ENCODE data around the gene TNFSF10.

Gene TNFSF10

GRCh38 chr3:172520301-172520831 lies 2.9 kb downstream of the TNFSF10 start:
- Histone ChIP-seq H3K36me3 (replicated peaks; ENCODE audit: insufficient read depth, low read length) (no peaks in the 10 kb centered on the region), H2AFZ (ENCODE audit: low read length) (no peak overlapping the region), H3K4me2 (ENCODE audit: low read depth, low read length) (no peak overlapping the region), H3K27ac (ENCODE audit: low read length) (no peak overlapping the region), H3K79me2 (ENCODE audit: low read length) (0 out of 2 replicates have a peak, but pooled peaks cover 8% of the 10 kb centered on the region), H3K9me2 (replicated peaks; ENCODE audit: insufficient read depth, low read length) (no peaks in the 10 kb centered on the region), H3F3A (ENCODE audit: insufficient read depth, low read length) (peaks cover 13% of the 10 kb centered on the region), H3K27me3 (replicated peaks; ENCODE audit: insufficient read depth, low read length) (no peaks in the 10 kb centered on the region), H3K4me3 (ENCODE audit: low read length) (no peak overlapping the region), H3K4me1 (ENCODE audit: low read length) (peaks cover 8% of the 10 kb centered on the region), H3K9ac (ENCODE audit: low read length) (no peak overlapping the region), H4K20me1 (ENCODE audit: insufficient read depth, low read length) (no peaks in the 10 kb centered on the region), H3K9me3 (replicated peaks; ENCODE audit: insufficient read depth, low read length) (no peaks in the 10 kb centered on the region)
- no peak for DNase-seq
- TF ChIP-seq EZH2 (optimal IDR thresholded peaks at IDR 0.05; ENCODE audit: low read depth, low read length): no peak
- TF ChIP-seq CTCF (IDR thresholded peaks at IDR 0.05; ENCODE audit: low read length): no peak
- TF ChIP-seq EZH2phosphoT487 (IDR thresholded peaks at IDR 0.05; ENCODE audit: low read length): no peak

- no peak overlapping the region for H3K4me3 ChIP-seq (ENCODE audit: low read length)
- no peaks in the 10 kb centered on the region for H3K36me3 ChIP-seq (replicated peaks; ENCODE audit: insufficient read depth, low read length)
- H3K9me2 ChIP-seq (replicated peaks; ENCODE audit: insufficient read depth, low read length): no peaks in the 10 kb centered on the region
- H3F3A ChIP-seq (ENCODE audit: insufficient read depth, low read length): peaks cover 13% of the 10 kb centered on the region
- H3K9ac ChIP-seq (ENCODE audit: low read length): no peak overlapping the region
- no peak overlapping the region for H3K27ac ChIP-seq (ENCODE audit: low read length)
- 0 out of 2 replicates have a peak, but pooled peaks cover 8% of the 10 kb centered on the region for H3K79me2 ChIP-seq (ENCODE audit: low read length)
- H4K20me1 ChIP-seq (ENCODE audit: insufficient read depth, low read length): no peaks in the 10 kb centered on the region
- no peak overlapping the region for H3K4me2 ChIP-seq (ENCODE audit: low read depth, low read length)
- peaks cover 11% of the 10 kb centered on the region for H3K4me1 ChIP-seq (ENCODE audit: low read length)
- H3K9me3 ChIP-seq (replicated peaks; ENCODE audit: insufficient read depth, low read length): no peaks in the 10 kb centered on the region
- DNase-seq: no peak
- H3K27me3 ChIP-seq (replicated peaks; ENCODE audit: insufficient read depth, low read length): no peaks in the 10 kb centered on the region
- no peak for TF ChIP-seq EZH2 (optimal IDR thresholded peaks at IDR 0.05; ENCODE audit: low read depth, low read length)
- no peak for TF ChIP-seq CTCF (IDR thresholded peaks at IDR 0.05; ENCODE audit: low read length)
- TF ChIP-seq EZH2phosphoT487 (IDR thresholded peaks at IDR 0.05; ENCODE audit: low read length): no peak
- no peak overlapping the region for H2AFZ ChIP-seq (ENCODE audit: low read length)
These were observed 3.5 kb downstream of the TNFSF10 start for GRCh38 chr3:172519740-172520139.

GRCh38 chr3:172518929-172519640 lies 4.1 kb downstream of the TNFSF10 start:
- no peaks in the 10 kb centered on the region for H3K9me2 ChIP-seq (replicated peaks; ENCODE audit: insufficient read depth, low read length)
- H2AFZ ChIP-seq (ENCODE audit: low read length): no peak overlapping the region
- no peak for DNase-seq
- H4K20me1 ChIP-seq (ENCODE audit: insufficient read depth, low read length): no peaks in the 10 kb centered on the region
- no peaks in the 10 kb centered on the region for H3K36me3 ChIP-seq (replicated peaks; ENCODE audit: insufficient read depth, low read length)
- no peak overlapping the region for H3K4me3 ChIP-seq (ENCODE audit: low read length)
- no peaks in the 10 kb centered on the region for H3K9me3 ChIP-seq (replicated peaks; ENCODE audit: insufficient read depth, low read length)
- peaks cover 10% of the 10 kb centered on the region for H3K4me1 ChIP-seq (ENCODE audit: low read length)
- H3K9ac ChIP-seq (ENCODE audit: low read length): no peak overlapping the region
- peaks cover 13% of the 10 kb centered on the region for H3F3A ChIP-seq (ENCODE audit: insufficient read depth, low read length)
- H3K4me2 ChIP-seq (ENCODE audit: low read depth, low read length): no peak overlapping the region
- H3K27me3 ChIP-seq (replicated peaks; ENCODE audit: insufficient read depth, low read length): no peaks in the 10 kb centered on the region
- TF ChIP-seq EZH2 (optimal IDR thresholded peaks at IDR 0.05; ENCODE audit: low read depth, low read length) (no peak), EZH2phosphoT487 (IDR thresholded peaks at IDR 0.05; ENCODE audit: low read length) (no peak), CTCF (IDR thresholded peaks at IDR 0.05; ENCODE audit: low read length) (no peak)
- H3K79me2 ChIP-seq (ENCODE audit: low read length): 0 out of 2 replicates have a peak, but pooled peaks cover 8% of the 10 kb centered on the region
- no peak overlapping the region for H3K27ac ChIP-seq (ENCODE audit: low read length)

All from MM.1S (cell line).